ENCODE data around the gene PTGDR2. TPM values are rescaled to one million over a fixed set of nuclear protein-coding genes. Genes with fewer than 3 reads are reported as not detected.

Gene PTGDR2
- total and polyA plus RNA-seq, 9 of the 15 experiments (the other 6 are each of a cell fraction or from before 2014, with no cell fraction given), result 0.51 to 2.6 (median 1.6) TPM

DNA sequence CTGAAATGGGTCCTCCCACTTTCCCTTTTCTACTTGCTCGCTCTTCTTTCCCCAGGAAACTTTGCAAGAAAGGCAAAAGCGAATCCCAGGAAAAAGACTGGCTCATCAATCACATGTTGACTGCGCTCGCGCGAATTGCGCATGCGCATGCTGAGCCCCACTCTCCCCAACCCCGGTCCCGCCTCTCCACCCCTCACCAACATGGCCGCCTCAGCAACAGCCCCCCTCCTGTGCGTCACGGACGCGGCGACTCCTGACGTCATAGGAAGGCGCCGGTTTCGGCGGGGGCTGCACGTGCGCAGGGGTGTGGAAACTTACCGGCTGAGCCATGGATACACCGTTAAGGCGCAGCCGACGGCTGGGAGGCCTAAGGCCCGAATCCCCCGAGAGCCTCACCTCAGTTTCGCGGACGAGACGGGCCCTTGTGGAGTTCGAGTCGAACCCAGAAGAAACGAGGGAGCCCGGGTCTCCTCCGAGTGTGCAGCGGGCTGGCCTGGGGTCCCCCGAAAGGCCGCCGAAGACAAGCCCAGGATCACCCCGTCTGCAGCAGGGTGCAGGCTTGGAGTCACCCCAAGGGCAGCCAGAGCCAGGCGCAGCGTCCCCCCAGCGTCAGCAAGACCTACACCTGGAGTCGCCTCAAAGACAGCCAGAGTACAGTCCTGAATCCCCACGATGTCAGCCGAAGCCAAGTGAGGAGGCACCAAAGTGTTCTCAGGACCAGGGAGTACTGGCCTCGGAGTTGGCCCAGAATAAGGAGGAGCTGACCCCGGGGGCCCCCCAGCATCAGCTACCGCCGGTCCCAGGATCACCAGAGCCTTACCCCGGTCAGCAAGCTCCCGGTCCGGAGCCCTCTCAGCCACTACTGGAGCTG is 13.7 kb downstream of the PTGDR2 start, which contains the start of gene CCDC86 (continued):
- TF ChIP-seq, protein P1, sequence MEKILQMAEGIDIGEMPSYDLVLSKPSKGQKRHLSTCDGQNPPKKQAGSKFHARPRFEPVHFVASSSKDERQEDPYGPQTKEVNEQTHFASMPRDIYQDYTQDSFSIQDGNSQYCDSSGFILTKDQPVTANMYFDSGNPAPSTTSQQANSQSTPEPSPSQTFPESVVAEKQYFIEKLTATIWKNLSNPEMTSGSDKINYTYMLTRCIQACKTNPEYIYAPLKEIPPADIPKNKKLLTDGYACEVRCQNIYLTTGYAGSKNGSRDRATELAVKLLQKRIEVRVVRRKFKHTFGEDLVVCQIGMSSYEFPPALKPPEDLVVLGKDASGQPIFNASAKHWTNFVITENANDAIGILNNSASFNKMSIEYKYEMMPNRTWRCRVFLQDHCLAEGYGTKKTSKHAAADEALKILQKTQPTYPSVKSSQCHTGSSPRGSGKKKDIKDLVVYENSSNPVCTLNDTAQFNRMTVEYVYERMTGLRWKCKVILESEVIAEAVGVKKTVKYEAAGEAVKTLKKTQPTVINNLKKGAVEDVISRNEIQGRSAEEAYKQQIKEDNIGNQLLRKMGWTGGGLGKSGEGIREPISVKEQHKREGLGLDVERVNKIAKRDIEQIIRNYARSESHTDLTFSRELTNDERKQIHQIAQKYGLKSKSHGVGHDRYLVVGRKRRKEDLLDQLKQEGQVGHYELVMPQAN (IDR thresholded peaks at IDR 0.05; ENCODE audit: borderline replicate concordance), result peak; percentile 100
- peak; percentile 97 to 99 for TF ChIP-seq FOXK2 (conservative IDR thresholded peaks at IDR 0.05 in 1 of 2, IDR thresholded peaks at IDR 0.05 in 1 of 2; ENCODE audit: low read depth in 2 of 2)
- peak; percentile 85 for TF ChIP-seq RB1 (IDR thresholded peaks at IDR 0.05; ENCODE audit: low read depth)
- TF ChIP-seq, protein P2, sequence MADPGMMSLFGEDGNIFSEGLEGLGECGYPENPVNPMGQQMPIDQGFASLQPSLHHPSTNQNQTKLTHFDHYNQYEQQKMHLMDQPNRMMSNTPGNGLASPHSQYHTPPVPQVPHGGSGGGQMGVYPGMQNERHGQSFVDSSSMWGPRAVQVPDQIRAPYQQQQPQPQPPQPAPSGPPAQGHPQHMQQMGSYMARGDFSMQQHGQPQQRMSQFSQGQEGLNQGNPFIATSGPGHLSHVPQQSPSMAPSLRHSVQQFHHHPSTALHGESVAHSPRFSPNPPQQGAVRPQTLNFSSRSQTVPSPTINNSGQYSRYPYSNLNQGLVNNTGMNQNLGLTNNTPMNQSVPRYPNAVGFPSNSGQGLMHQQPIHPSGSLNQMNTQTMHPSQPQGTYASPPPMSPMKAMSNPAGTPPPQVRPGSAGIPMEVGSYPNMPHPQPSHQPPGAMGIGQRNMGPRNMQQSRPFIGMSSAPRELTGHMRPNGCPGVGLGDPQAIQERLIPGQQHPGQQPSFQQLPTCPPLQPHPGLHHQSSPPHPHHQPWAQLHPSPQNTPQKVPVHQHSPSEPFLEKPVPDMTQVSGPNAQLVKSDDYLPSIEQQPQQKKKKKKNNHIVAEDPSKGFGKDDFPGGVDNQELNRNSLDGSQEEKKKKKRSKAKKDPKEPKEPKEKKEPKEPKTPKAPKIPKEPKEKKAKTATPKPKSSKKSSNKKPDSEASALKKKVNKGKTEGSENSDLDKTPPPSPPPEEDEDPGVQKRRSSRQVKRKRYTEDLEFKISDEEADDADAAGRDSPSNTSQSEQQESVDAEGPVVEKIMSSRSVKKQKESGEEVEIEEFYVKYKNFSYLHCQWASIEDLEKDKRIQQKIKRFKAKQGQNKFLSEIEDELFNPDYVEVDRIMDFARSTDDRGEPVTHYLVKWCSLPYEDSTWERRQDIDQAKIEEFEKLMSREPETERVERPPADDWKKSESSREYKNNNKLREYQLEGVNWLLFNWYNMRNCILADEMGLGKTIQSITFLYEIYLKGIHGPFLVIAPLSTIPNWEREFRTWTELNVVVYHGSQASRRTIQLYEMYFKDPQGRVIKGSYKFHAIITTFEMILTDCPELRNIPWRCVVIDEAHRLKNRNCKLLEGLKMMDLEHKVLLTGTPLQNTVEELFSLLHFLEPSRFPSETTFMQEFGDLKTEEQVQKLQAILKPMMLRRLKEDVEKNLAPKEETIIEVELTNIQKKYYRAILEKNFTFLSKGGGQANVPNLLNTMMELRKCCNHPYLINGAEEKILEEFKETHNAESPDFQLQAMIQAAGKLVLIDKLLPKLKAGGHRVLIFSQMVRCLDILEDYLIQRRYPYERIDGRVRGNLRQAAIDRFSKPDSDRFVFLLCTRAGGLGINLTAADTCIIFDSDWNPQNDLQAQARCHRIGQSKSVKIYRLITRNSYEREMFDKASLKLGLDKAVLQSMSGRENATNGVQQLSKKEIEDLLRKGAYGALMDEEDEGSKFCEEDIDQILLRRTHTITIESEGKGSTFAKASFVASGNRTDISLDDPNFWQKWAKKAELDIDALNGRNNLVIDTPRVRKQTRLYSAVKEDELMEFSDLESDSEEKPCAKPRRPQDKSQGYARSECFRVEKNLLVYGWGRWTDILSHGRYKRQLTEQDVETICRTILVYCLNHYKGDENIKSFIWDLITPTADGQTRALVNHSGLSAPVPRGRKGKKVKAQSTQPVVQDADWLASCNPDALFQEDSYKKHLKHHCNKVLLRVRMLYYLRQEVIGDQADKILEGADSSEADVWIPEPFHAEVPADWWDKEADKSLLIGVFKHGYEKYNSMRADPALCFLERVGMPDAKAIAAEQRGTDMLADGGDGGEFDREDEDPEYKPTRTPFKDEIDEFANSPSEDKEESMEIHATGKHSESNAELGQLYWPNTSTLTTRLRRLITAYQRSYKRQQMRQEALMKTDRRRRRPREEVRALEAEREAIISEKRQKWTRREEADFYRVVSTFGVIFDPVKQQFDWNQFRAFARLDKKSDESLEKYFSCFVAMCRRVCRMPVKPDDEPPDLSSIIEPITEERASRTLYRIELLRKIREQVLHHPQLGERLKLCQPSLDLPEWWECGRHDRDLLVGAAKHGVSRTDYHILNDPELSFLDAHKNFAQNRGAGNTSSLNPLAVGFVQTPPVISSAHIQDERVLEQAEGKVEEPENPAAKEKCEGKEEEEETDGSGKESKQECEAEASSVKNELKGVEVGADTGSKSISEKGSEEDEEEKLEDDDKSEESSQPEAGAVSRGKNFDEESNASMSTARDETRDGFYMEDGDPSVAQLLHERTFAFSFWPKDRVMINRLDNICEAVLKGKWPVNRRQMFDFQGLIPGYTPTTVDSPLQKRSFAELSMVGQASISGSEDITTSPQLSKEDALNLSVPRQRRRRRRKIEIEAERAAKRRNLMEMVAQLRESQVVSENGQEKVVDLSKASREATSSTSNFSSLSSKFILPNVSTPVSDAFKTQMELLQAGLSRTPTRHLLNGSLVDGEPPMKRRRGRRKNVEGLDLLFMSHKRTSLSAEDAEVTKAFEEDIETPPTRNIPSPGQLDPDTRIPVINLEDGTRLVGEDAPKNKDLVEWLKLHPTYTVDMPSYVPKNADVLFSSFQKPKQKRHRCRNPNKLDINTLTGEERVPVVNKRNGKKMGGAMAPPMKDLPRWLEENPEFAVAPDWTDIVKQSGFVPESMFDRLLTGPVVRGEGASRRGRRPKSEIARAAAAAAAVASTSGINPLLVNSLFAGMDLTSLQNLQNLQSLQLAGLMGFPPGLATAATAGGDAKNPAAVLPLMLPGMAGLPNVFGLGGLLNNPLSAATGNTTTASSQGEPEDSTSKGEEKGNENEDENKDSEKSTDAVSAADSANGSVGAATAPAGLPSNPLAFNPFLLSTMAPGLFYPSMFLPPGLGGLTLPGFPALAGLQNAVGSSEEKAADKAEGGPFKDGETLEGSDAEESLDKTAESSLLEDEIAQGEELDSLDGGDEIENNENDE (IDR thresholded peaks at IDR 0.05; ENCODE audit: low read depth, low read length), result no peak
- peak; percentile 96 for TF ChIP-seq HDAC2 (IDR thresholded peaks at IDR 0.05)
- peak; percentile 33; the same call in 1 of the 2 replicates for TF ChIP-seq RAD51 (IDR thresholded peaks at IDR 0.05; ENCODE audit: borderline replicate concordance, low read depth)
- peak; percentile 49; the same call in 1 of the 2 replicates for TF ChIP-seq ESRRA (IDR thresholded peaks at IDR 0.05; ENCODE audit: borderline replicate concordance, low read depth)
- TF ChIP-seq NEUROD1 (IDR thresholded peaks at IDR 0.05; ENCODE audit: borderline replicate concordance, low read depth, low read length, partially characterized antibody), result peak; percentile 83
- no peak for TF ChIP-seq CEBPB (tag; IDR thresholded peaks at IDR 0.05)
- TF ChIP-seq, protein P3, sequence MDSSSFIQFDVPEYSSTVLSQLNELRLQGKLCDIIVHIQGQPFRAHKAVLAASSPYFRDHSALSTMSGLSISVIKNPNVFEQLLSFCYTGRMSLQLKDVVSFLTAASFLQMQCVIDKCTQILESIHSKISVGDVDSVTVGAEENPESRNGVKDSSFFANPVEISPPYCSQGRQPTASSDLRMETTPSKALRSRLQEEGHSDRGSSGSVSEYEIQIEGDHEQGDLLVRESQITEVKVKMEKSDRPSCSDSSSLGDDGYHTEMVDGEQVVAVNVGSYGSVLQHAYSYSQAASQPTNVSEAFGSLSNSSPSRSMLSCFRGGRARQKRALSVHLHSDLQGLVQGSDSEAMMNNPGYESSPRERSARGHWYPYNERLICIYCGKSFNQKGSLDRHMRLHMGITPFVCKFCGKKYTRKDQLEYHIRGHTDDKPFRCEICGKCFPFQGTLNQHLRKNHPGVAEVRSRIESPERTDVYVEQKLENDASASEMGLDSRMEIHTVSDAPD (CRISPR knock-in tag; IDR thresholded peaks at IDR 0.05), result no peak

Measured in K562 (cell line).